Adrenal gland (tissue), 12 donors: Measurements from ENCODE around the gene NPY4R. TPM values are rescaled to one million over a fixed set of nuclear protein-coding genes. Genes with fewer than 3 reads are reported as not detected.
"Not testable (repeated sequence)": the region's sequence is repeated elsewhere in the genome, so short reads cannot be mapped to it uniquely, and the experiment has no call there.

Experiments used
- DNase-seq, 7 donors: peaks; one replicate each; pipeline ENCODE4 v3.0.0-alpha.2; 2019 to 2020
- H3K27ac ChIP-seq, 5 donors: fragments of 200-600 bp; sonication (generic) in 4 of 5; 1 replicate in 3 of 5; 2 replicates in 2 of 5; pipeline versions ENCODE4 v1.5.1 to v1.8.0; 2016 to 2020; ENCODE audit warnings: mild to moderate bottlenecking in 1 of 5
- H3K27me3 ChIP-seq: fragments of 200-600 bp; 2 replicates; pipeline ENCODE4 v1.8.0; 2021
- H3K36me3 ChIP-seq, 2 donors: fragments of 200-600 bp; replicated peaks in 1 of 2; 1 replicate in 1 of 2; 2 replicates in 1 of 2; pipeline versions ENCODE4 v1.5.1 to v1.8.0; 2018 to 2022
- H3K4me1 ChIP-seq, 2 donors: fragments of 200-600 bp; replicated peaks in 1 of 2; 1 replicate in 1 of 2; 2 replicates in 1 of 2; pipeline versions ENCODE4 v1.5.1 to v1.8.0; 2018 to 2021
- H3K4me3 ChIP-seq, 4 donors: fragments of 200-600 bp; sonication (generic) in 3 of 4; one replicate each; pipeline ENCODE4 v1.5.1; 2016 to 2018
- H3K9me3 ChIP-seq, 3 donors: fragments of 200-600 bp; sonication (generic) in 1 of 3; replicated peaks in 1 of 3; 1 replicate in 2 of 3; 2 replicates in 1 of 3; pipeline versions ENCODE4 v1.5.1 to v1.8.0; 2016 to 2021
- WGBS, 4 donors: extraction: QIAGEN DNeasy Blood & Tissue Kit in 2 of 4; methylation state at CpG; one replicate each; pipeline versions ENCODE4 v1.1.5 to v1.1.7; 2013 to 2017; 5-methylcytosine and 5-hydroxymethylcytosine counted together
- intact Hi-C, 2 donors: fragments of 100-400 bp; cut with DNase I; formaldehyde crosslinking; loops; one replicate each; pipeline versions ENCODE4 v1.14.1 to v1.15.0; 2022 to 2023
- polyA plus RNA-seq, 3 donors: library from polyadenylated mRNA; stranded (reverse); fragments of 200-250 nt in 2 of 3; fragments of 350-450 nt in 1 of 3; fragmentation: Illumina TruSeq in 1 of 3; extraction: RNeasy Lipid Tissue Mini Kit (QIAGEN cat#74804) in 1 of 3; gene quantifications; one replicate each; pipeline ENCODE4 v1.2.3, GENCODE V29; 2013 to 2014
- total RNA-seq, 9 donors: library from RNA; depleted of rRNA in 4 of 9; stranded (reverse); fragments of >200 nt in 4 of 9; fragments of 120-200 nt in 1 of 9; fragmentation: NEBNext Ultra II Directional in 1 of 9; extraction: Animal tissue kit (Norgen Biotek cat#: 25700) in 1 of 9; gene quantifications; one replicate each; pipeline versions ENCODE4 v1.1.0 to v1.2.4, GENCODE V29; 2013 to 2023
- donor health status: healthy with polysubstance abuse.
- donor health status: Bipolar disorder and iron deficiency.
- donor health status: DM: yes; HTN: yes; CAD: no.
- donor health status: DM: no; HTN: no; CAD: no.
- donor health status: DM: no; HTN: no; CAD: no.
- donor health status: DM: yes; HTN: yes; CAD: no.

The NPY4R gene
- total and polyA plus RNA-seq, 12 donors: 0.11 to 0.30 (median 0.21) TPM; not detected in 8

GRCh38 chr10:46443422-46443821, 22.3 kb downstream of the NPY4R start:
- H3K4me3 ChIP-seq, H3K27me3 ChIP-seq, intact Hi-C loops, H3K4me1 ChIP-seq, H3K9me3 ChIP-seq, H3K27ac ChIP-seq, H3K36me3 ChIP-seq, DNase-seq: not testable (repeated sequence)
- WGBS, 4 donors: 33 to 45% (median 44%) methylated on average over 1 of the region's 1 CpG; no CpG with 5 or more reads in 1 of the 4 donors

- H3K9me3 ChIP-seq, H3K27ac ChIP-seq, H3K4me3 ChIP-seq, DNase-seq, H3K36me3 ChIP-seq, H3K4me1 ChIP-seq, intact Hi-C loops, H3K27me3 ChIP-seq: not testable (repeated sequence)
- 69 to 71% (median 70%) methylated on average over 10 of the region's 10 CpGs for WGBS, 4 donors
Observed at GRCh38 chr10:46442706-46443275, 23.0 kb downstream of the NPY4R start.

- H3K4me1 ChIP-seq, H3K27ac ChIP-seq, H3K4me3 ChIP-seq, intact Hi-C loops, H3K27me3 ChIP-seq, H3K9me3 ChIP-seq, H3K36me3 ChIP-seq: not testable (repeated sequence)
- 61 to 90% (median 74%) methylated on average over 2 to 6 of the region's 7 CpGs for WGBS, 4 donors
- DNase-seq: peak in 1 of 7 donors; percentile 51
Observed at GRCh38 chr10:46441837-46442278, 23.9 kb downstream of the NPY4R start.

- WGBS, 4 donors: no CpG with 5 or more reads among the region's 4 CpGs
- not testable (repeated sequence) for H3K9me3 ChIP-seq
- peak in 3 of 7 donors; percentile 14 to 21 (median 16) for DNase-seq
Observed at GRCh38 chr10:46440942-46441341, 24.8 kb downstream of the NPY4R start.

GRCh38 chr10:46423550-46423949, 42.2 kb downstream of the NPY4R start:
- H3K4me3 ChIP-seq, intact Hi-C loops, H3K36me3 ChIP-seq, H3K4me1 ChIP-seq, DNase-seq, H3K27ac ChIP-seq, H3K9me3 ChIP-seq, H3K27me3 ChIP-seq: not testable (repeated sequence)
- WGBS, 4 donors: no CpG with 5 or more reads among the region's 2 CpGs

More at GRCh38 chr10:46440942-46441341, 24.8 kb downstream of the NPY4R start:
- intact Hi-C loops, H3K27me3 ChIP-seq, H3K36me3 ChIP-seq, H3K27ac ChIP-seq, H3K4me3 ChIP-seq, H3K4me1 ChIP-seq: not testable (repeated sequence)

GRCh38 chr10:46419570-46420379, 46.0 kb downstream of the NPY4R start:
- WGBS, 4 donors: 7 to 43% (median 17%) methylated on average over 3 to 4 of the region's 13 CpGs
- H3K4me1 ChIP-seq, H3K4me3 ChIP-seq, DNase-seq, H3K27ac ChIP-seq, H3K9me3 ChIP-seq, H3K27me3 ChIP-seq, intact Hi-C loops, H3K36me3 ChIP-seq: not testable (repeated sequence)

- H3K4me3 ChIP-seq, H3K9me3 ChIP-seq, H3K27me3 ChIP-seq, H3K27ac ChIP-seq, intact Hi-C loops, H3K4me1 ChIP-seq, DNase-seq, H3K36me3 ChIP-seq: not testable (repeated sequence)
- WGBS, 4 donors: 71 to 91% (median 77%) methylated on average over 1 to 6 of the region's 7 CpGs; no CpG with 5 or more reads in 1 of the 4 donors
Observed at GRCh38 chr10:46418283-46418682, 47.5 kb downstream of the NPY4R start.

- H3K27me3 ChIP-seq, H3K27ac ChIP-seq, H3K36me3 ChIP-seq, intact Hi-C loops, H3K4me1 ChIP-seq, H3K4me3 ChIP-seq, DNase-seq, H3K9me3 ChIP-seq: not testable (repeated sequence)
- WGBS, 4 donors: 79 to 92% (median 85%) methylated on average over 3 to 4 of the region's 6 CpGs
Observed at GRCh38 chr10:46415291-46415690, 50.5 kb downstream of the NPY4R start.

GRCh38 chr10:46412665-46413064, 53.1 kb downstream of the NPY4R start:
- intact Hi-C loops, H3K27ac ChIP-seq, H3K9me3 ChIP-seq, H3K27me3 ChIP-seq, H3K36me3 ChIP-seq, DNase-seq, H3K4me1 ChIP-seq, H3K4me3 ChIP-seq: not testable (repeated sequence)
- no CpG with 5 or more reads among the region's 5 CpGs for WGBS, 4 donors

- intact Hi-C loops, H3K4me3 ChIP-seq, H3K27ac ChIP-seq, DNase-seq, H3K36me3 ChIP-seq, H3K4me1 ChIP-seq, H3K9me3 ChIP-seq, H3K27me3 ChIP-seq: not testable (repeated sequence)
Observed at GRCh38 chr10:46411123-46411522, 54.6 kb downstream of the NPY4R start.
